ENCODE results near the gene TRAPPC5.
A peak's percentile ranks its signal among the peaks of the same experiment; 100 is the strongest.

- TF ChIP-seq, protein P1, sequence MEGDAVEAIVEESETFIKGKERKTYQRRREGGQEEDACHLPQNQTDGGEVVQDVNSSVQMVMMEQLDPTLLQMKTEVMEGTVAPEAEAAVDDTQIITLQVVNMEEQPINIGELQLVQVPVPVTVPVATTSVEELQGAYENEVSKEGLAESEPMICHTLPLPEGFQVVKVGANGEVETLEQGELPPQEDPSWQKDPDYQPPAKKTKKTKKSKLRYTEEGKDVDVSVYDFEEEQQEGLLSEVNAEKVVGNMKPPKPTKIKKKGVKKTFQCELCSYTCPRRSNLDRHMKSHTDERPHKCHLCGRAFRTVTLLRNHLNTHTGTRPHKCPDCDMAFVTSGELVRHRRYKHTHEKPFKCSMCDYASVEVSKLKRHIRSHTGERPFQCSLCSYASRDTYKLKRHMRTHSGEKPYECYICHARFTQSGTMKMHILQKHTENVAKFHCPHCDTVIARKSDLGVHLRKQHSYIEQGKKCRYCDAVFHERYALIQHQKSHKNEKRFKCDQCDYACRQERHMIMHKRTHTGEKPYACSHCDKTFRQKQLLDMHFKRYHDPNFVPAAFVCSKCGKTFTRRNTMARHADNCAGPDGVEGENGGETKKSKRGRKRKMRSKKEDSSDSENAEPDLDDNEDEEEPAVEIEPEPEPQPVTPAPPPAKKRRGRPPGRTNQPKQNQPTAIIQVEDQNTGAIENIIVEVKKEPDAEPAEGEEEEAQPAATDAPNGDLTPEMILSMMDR (conservative IDR thresholded peaks at IDR 0.05; ENCODE audit: low read depth in 2 of 2), result peak; percentile 51 to 56
- no peak for TF ChIP-seq EZH2 (IDR thresholded peaks at IDR 0.05; ENCODE audit: low read depth, unreplicated experiment)
- no peak for TF ChIP-seq POLR2AphosphoS5 (IDR thresholded peaks at IDR 0.05; ENCODE audit: low read depth)
Measured at GRCh38 chr19:7641290-7642276, 39.0 kb upstream of the TRAPPC5 start.
